Neuron (in vitro differentiated cells): ENCODE measurements around the gene CCDC15.

ENCODE experiments used
- H2AFZ ChIP-seq: one replicate; pipeline ENCODE4 v1.6.1; 2013; ENCODE audit warnings: low read depth, mild to moderate bottlenecking, inconsistent platforms, low read length, moderate library complexity
- H3K27me3 ChIP-seq: one replicate; pipeline ENCODE4 v1.6.1; 2013; ENCODE audit warnings: low read length; ENCODE audit not compliant: insufficient read depth
- H3K36me3 ChIP-seq: one replicate; pipeline ENCODE4 v1.6.1; 2013; ENCODE audit warnings: low read length; ENCODE audit not compliant: insufficient read depth
- H3K4me1 ChIP-seq: one replicate; pipeline ENCODE4 v1.6.1; 2013; ENCODE audit warnings: low read length; ENCODE audit not compliant: insufficient read depth
- H3K4me3 ChIP-seq: 2 replicates; pipeline ENCODE4 v1.5.1; 2013; ENCODE audit warnings: mild to moderate bottlenecking, low read length, moderate library complexity
- H3K9me3 ChIP-seq: one replicate; pipeline ENCODE4 v1.6.1; 2013; ENCODE audit warnings: low read length

The CCDC15 gene

GRCh38 chr11:125079151-125079877 is 125.3 kb downstream of the CCDC15 start:
- peaks cover 14% of the 10 kb centered on the region for H3K4me1 ChIP-seq
- H3K27me3 ChIP-seq, result no peaks in the 10 kb centered on the region
- H3K36me3 ChIP-seq, result no peaks in the 10 kb centered on the region
- no peaks in the 10 kb centered on the region for H3K9me3 ChIP-seq
- no peak overlapping the region for H2AFZ ChIP-seq
- no peak overlapping the region for H3K4me3 ChIP-seq

GRCh38 chr11:125079878-125080530 is 126.0 kb downstream of the CCDC15 start:
- no peak overlapping the region for H2AFZ ChIP-seq
- no peak overlapping the region for H3K4me3 ChIP-seq
- peaks cover 14% of the 10 kb centered on the region for H3K4me1 ChIP-seq
- H3K36me3 ChIP-seq, result no peaks in the 10 kb centered on the region
- no peaks in the 10 kb centered on the region for H3K27me3 ChIP-seq
- H3K9me3 ChIP-seq, result no peaks in the 10 kb centered on the region

- peaks cover 14% of the 10 kb centered on the region for H3K4me1 ChIP-seq
- H3K36me3 ChIP-seq, result no peaks in the 10 kb centered on the region
- H3K4me3 ChIP-seq, result no peak overlapping the region
- H3K27me3 ChIP-seq, result no peaks in the 10 kb centered on the region
- H3K9me3 ChIP-seq, result no peaks in the 10 kb centered on the region
- no peak overlapping the region for H2AFZ ChIP-seq
Observed at GRCh38 chr11:125080531-125080911, 126.5 kb downstream of the CCDC15 start.

- Histone ChIP-seq H3K4me3 (no peak overlapping the region), H3K9me3 (no peaks in the 10 kb centered on the region), H3K27me3 (no peaks in the 10 kb centered on the region), H3K4me1 (peaks cover 14% of the 10 kb centered on the region), H2AFZ (no peak overlapping the region), H3K36me3 (no peaks in the 10 kb centered on the region)
Observed at GRCh38 chr11:125081098-125081798, 127.2 kb downstream of the CCDC15 start.

GRCh38 chr11:125082040-125082439 is 128.0 kb downstream of the CCDC15 start:
- Histone ChIP-seq H3K9me3 (no peaks in the 10 kb centered on the region), H3K27me3 (no peaks in the 10 kb centered on the region), H3K4me3 (no peak overlapping the region), H3K4me1 (peaks cover 14% of the 10 kb centered on the region), H3K36me3 (no peaks in the 10 kb centered on the region), H2AFZ (no peak overlapping the region)

- no peaks in the 10 kb centered on the region for H3K9me3 ChIP-seq
- H3K4me1 ChIP-seq, result peaks cover 14% of the 10 kb centered on the region
- H3K4me3 ChIP-seq, result no peak overlapping the region
- H2AFZ ChIP-seq, result no peak overlapping the region
- no peaks in the 10 kb centered on the region for H3K36me3 ChIP-seq
- no peaks in the 10 kb centered on the region for H3K27me3 ChIP-seq
Observed at GRCh38 chr11:125082611-125083311, 128.8 kb downstream of the CCDC15 start.

- H2AFZ ChIP-seq, result no peak overlapping the region
Observed at GRCh38 chr11:125083312-125084056, 129.5 kb downstream of the CCDC15 start.

GRCh38 chr11:125084057-125084416 is 130.0 kb downstream of the CCDC15 start:
- H2AFZ ChIP-seq, result no peak overlapping the region
- no peak overlapping the region for H3K4me3 ChIP-seq
- H3K27me3 ChIP-seq, result no peaks in the 10 kb centered on the region
- no peaks in the 10 kb centered on the region for H3K36me3 ChIP-seq
- H3K9me3 ChIP-seq, result no peaks in the 10 kb centered on the region
- H3K4me1 ChIP-seq, result peaks cover 14% of the 10 kb centered on the region

More at GRCh38 chr11:125083312-125084056, 129.5 kb downstream of the CCDC15 start:
- no peaks in the 10 kb centered on the region for H3K36me3 ChIP-seq
- H3K27me3 ChIP-seq, result no peaks in the 10 kb centered on the region
- H3K4me3 ChIP-seq, result no peak overlapping the region
- peaks cover 14% of the 10 kb centered on the region for H3K4me1 ChIP-seq
- no peaks in the 10 kb centered on the region for H3K9me3 ChIP-seq

GRCh38 chr11:125084761-125085231 is 130.8 kb downstream of the CCDC15 start:
- Histone ChIP-seq H3K27me3 (no peaks in the 10 kb centered on the region), H2AFZ (no peak overlapping the region), H3K36me3 (no peaks in the 10 kb centered on the region), H3K4me3 (no peak overlapping the region), H3K9me3 (no peaks in the 10 kb centered on the region), H3K4me1 (peaks cover 14% of the 10 kb centered on the region)

GRCh38 chr11:125085301-125086081 is 131.5 kb downstream of the CCDC15 start:
- H3K36me3 ChIP-seq, result no peaks in the 10 kb centered on the region
- peaks cover 14% of the 10 kb centered on the region for H3K4me1 ChIP-seq
- no peaks in the 10 kb centered on the region for H3K27me3 ChIP-seq
- H3K9me3 ChIP-seq, result no peaks in the 10 kb centered on the region
- H3K4me3 ChIP-seq, result no peak overlapping the region
- H2AFZ ChIP-seq, result no peak overlapping the region

- no peak overlapping the region for H3K4me3 ChIP-seq
- H2AFZ ChIP-seq, result no peak overlapping the region
- H3K27me3 ChIP-seq, result no peaks in the 10 kb centered on the region
- no peaks in the 10 kb centered on the region for H3K36me3 ChIP-seq
- no peaks in the 10 kb centered on the region for H3K9me3 ChIP-seq
- peaks cover 19% of the 10 kb centered on the region for H3K4me1 ChIP-seq
Observed at GRCh38 chr11:125086633-125087296, 132.8 kb downstream of the CCDC15 start.
